HepG2 (cell line): ENCODE results near the gene HSD3B7. TPM values are rescaled to one million over a fixed set of nuclear protein-coding genes. Genes with fewer than 3 reads are reported as not detected.
A peak's percentile ranks its signal among the peaks of the same experiment; 100 is the strongest.

ENCODE experiments used
- BHLHE40 ChIP-seq: IDR thresholded peaks from 2 replicates; pipeline ENCODE4 v1.6.1; 2011; ENCODE audit warnings: low read length, improper control_type of control experiment
- DNMT3B ChIP-seq: conservative IDR thresholded peaks from 2 replicates; pipeline ENCODE4 v1.6.1; 2016; ENCODE audit warnings: missing biosample characterization, control low read depth
- ERF ChIP-seq: IDR thresholded peaks from 2 replicates; pipeline ENCODE4 v1.6.1; 2018; ENCODE audit warnings: missing biosample characterization, missing genetic modification reagents
- FLYWCH1 ChIP-seq: sonication (generic); formaldehyde crosslinking; IDR thresholded peaks from 2 replicates; pipeline ENCODE4 v1.8.1; 2023; ENCODE audit warnings: mild to moderate bottlenecking, missing genetic modification reagents
- KAT2B ChIP-seq: fragments of 150-350 bp; IDR thresholded peaks from 2 replicates; pipeline ENCODE4 v1.6.1; 2014; ENCODE audit warnings: low read depth, low read length, borderline replicate concordance
- MIER2 ChIP-seq: IDR thresholded peaks from 2 replicates; pipeline ENCODE4 v1.6.1; 2016; ENCODE audit warnings: missing biosample characterization, missing genetic modification reagents
- NFKB2 ChIP-seq: sonication (generic); formaldehyde crosslinking; IDR thresholded peaks from 2 replicates; pipeline ENCODE4 v1.4.0; 2020; ENCODE audit warnings: missing genetic modification reagents, borderline replicate concordance
- RELA ChIP-seq: sonication (generic); formaldehyde crosslinking; IDR thresholded peaks from 2 replicates; pipeline ENCODE4 v1.4.0; 2020; ENCODE audit warnings: missing genetic modification reagents
- TCF7L2 ChIP-seq: IDR thresholded peaks from 2 replicates; pipeline ENCODE4 v1.6.1; 2011; ENCODE audit warnings: mild to moderate bottlenecking, low read depth, low read length, moderate library complexity
- ZNF343 ChIP-seq: sonication (generic); formaldehyde crosslinking; IDR thresholded peaks from 2 replicates; pipeline ENCODE4 v1.4.0; 2020; ENCODE audit warnings: mild to moderate bottlenecking, missing genetic modification reagents
- ZNF577 ChIP-seq: sonication (generic); formaldehyde crosslinking; IDR thresholded peaks from 2 replicates; pipeline ENCODE4 v1.4.0; 2020; ENCODE audit warnings: mild to moderate bottlenecking, low read depth, missing genetic modification reagents, borderline replicate concordance
- ZNF674 ChIP-seq: sonication (generic); formaldehyde crosslinking; IDR thresholded peaks from 2 replicates; pipeline ENCODE4 v1.5.0; 2020; ENCODE audit warnings: low read depth, mild to moderate bottlenecking, missing genetic modification reagents
- ZNF747 ChIP-seq: sonication (generic); formaldehyde crosslinking; IDR thresholded peaks from 2 replicates; pipeline ENCODE4 v1.8.1; 2023; ENCODE audit warnings: missing genetic modification reagents, mild to moderate bottlenecking, borderline replicate concordance
- ZNF839 ChIP-seq: sonication (generic); formaldehyde crosslinking; IDR thresholded peaks from 2 replicates; pipeline ENCODE4 v1.4.0; 2020; ENCODE audit warnings: missing genetic modification reagents, mild to moderate bottlenecking, borderline replicate concordance
- polyA plus RNA-seq, 8 experiments: library from polyadenylated mRNA; depleted of rRNA in 3 of 8; stranded (reverse) in 7 of 8; unstranded in 1 of 8; fragments of >200 nt; fragmentation: Illumina TruSeq in 4 of 8; extraction: Trizol in 4 of 8; gene quantifications; 2 replicates each; pipeline versions ENCODE4 v1.2.1 to v1.2.3, GENCODE V29; 2011 to 2016; ENCODE audit warnings: low read depth in 4 of 8, missing spikeins in 1 of 8, mixed read lengths in 1 of 8; ENCODE audit not compliant: insufficient read depth in 1 of 8
- total RNA-seq, 5 experiments: library from RNA; depleted of rRNA; stranded (reverse); fragments of >200 nt; fragmentation: Illumina TruSeq; extraction: Trizol; gene quantifications; 2 replicates each; pipeline ENCODE4 v1.2.3, GENCODE V29; 2016; ENCODE audit warnings: low read depth in 1 of 5
- TF ChIP-seq, protein P1 (sequence below): sonication (generic); formaldehyde crosslinking; IDR thresholded peaks from 2 replicates; pipeline ENCODE4 v1.9.0; 2021; ENCODE audit warnings: missing genetic modification reagents, borderline replicate concordance
- TF ChIP-seq, protein P2 (sequence below): sonication (generic); formaldehyde crosslinking; IDR thresholded peaks from one replicate; pipeline ENCODE4 v1.5.1; 2020; ENCODE audit warnings: mild to moderate bottlenecking, missing genetic modification reagents; ENCODE audit errors: not compliant biosample characterization
- TF ChIP-seq, protein P3 (sequence below): sonication (generic); formaldehyde crosslinking; IDR thresholded peaks from 2 replicates; pipeline ENCODE4 v1.5.0; 2020; ENCODE audit warnings: missing genetic modification reagents

HSD3B7 gene
- total and polyA plus RNA-seq, 2 of the 13 experiments (the other 11 are each of a cell fraction or from before 2014, with no cell fraction given) = 32.9 to 69.7 TPM

DNA sequence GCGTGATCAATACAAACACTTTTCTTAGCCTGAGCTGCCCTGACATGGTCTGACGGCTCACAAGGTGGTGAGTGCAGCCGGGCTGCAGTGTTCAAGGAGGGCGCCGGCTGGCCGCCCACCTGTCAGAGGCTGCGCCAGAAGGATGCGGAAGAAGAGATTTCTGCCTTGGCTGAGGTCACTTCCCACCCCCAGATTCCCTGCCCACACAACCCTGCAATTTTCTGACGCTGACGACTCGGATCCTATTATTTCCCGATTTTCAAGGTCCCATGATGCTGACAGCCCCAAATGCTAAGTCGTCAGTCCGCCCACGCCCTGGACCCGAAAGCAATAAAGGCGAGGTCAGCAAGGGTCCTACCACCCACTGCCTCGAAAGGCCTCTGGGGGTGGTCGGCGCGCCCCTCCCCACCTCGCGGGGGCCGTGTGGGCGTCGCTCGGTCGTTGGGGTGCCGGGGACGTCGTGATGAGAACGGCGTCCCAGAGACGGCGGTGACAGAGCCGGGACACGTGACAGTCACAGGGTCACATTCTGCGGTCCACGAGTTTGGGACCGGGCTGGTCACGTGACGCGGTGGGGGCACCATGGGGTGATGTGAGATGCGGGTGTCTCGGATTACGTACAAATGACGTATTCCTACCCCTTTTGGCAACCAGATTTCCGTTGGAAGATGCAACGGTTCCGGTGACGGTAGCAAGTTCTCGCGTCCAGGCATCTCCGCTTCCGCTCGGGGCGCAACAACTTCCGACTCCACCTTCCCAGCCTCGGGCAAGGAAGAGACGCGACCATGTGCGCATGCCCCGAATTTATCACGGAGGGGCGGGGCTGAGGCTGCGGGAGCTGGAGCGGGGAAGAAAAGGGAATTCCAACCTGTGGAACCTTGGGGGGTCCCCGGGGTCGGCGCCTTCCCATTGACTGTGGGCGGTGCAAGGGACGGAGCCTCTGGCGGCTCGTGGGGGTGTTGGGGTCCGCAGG, 48.0 kb downstream of the HSD3B7 start, which contains the start of gene STX4 (continued):
- TF ChIP-seq ZNF839 (no peak; the same call in 1 of the 2 replicates), ZNF343 (CRISPR knock-in tag) (no peak), ZNF674 (CRISPR knock-in tag) (no peak), RELA (CRISPR knock-in tag) (peak; percentile 63; the same call in 1 of the 2 replicates), MIER2 (CRISPR knock-in tag) (no peak), TCF7L2 (no peak), KAT2B (no peak), FLYWCH1 (CRISPR knock-in tag) (no peak), BHLHE40 (peak; percentile 92), NFKB2 (peak; percentile 85), ERF (CRISPR knock-in tag) (peak; percentile 86; the same call in 1 of the 2 replicates), ZNF747 (peak; percentile 87), DNMT3B (peak; percentile 79; the same call in 1 of the 2 replicates), ZNF577 (CRISPR knock-in tag) (no peak)
- TF ChIP-seq, protein P1, sequence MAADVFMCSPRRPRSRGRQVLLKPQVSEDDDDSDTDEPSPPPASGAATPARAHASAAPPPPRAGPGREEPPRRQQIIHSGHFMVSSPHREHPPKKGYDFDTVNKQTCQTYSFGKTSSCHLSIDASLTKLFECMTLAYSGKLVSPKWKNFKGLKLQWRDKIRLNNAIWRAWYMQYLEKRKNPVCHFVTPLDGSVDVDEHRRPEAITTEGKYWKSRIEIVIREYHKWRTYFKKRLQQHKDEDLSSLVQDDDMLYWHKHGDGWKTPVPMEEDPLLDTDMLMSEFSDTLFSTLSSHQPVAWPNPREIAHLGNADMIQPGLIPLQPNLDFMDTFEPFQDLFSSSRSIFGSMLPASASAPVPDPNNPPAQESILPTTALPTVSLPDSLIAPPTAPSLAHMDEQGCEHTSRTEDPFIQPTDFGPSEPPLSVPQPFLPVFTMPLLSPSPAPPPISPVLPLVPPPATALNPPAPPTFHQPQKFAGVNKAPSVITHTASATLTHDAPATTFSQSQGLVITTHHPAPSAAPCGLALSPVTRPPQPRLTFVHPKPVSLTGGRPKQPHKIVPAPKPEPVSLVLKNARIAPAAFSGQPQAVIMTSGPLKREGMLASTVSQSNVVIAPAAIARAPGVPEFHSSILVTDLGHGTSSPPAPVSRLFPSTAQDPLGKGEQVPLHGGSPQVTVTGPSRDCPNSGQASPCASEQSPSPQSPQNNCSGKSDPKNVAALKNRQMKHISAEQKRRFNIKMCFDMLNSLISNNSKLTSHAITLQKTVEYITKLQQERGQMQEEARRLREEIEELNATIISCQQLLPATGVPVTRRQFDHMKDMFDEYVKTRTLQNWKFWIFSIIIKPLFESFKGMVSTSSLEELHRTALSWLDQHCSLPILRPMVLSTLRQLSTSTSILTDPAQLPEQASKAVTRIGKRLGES (CRISPR knock-in tag) = no peak
- TF ChIP-seq, protein P2, sequence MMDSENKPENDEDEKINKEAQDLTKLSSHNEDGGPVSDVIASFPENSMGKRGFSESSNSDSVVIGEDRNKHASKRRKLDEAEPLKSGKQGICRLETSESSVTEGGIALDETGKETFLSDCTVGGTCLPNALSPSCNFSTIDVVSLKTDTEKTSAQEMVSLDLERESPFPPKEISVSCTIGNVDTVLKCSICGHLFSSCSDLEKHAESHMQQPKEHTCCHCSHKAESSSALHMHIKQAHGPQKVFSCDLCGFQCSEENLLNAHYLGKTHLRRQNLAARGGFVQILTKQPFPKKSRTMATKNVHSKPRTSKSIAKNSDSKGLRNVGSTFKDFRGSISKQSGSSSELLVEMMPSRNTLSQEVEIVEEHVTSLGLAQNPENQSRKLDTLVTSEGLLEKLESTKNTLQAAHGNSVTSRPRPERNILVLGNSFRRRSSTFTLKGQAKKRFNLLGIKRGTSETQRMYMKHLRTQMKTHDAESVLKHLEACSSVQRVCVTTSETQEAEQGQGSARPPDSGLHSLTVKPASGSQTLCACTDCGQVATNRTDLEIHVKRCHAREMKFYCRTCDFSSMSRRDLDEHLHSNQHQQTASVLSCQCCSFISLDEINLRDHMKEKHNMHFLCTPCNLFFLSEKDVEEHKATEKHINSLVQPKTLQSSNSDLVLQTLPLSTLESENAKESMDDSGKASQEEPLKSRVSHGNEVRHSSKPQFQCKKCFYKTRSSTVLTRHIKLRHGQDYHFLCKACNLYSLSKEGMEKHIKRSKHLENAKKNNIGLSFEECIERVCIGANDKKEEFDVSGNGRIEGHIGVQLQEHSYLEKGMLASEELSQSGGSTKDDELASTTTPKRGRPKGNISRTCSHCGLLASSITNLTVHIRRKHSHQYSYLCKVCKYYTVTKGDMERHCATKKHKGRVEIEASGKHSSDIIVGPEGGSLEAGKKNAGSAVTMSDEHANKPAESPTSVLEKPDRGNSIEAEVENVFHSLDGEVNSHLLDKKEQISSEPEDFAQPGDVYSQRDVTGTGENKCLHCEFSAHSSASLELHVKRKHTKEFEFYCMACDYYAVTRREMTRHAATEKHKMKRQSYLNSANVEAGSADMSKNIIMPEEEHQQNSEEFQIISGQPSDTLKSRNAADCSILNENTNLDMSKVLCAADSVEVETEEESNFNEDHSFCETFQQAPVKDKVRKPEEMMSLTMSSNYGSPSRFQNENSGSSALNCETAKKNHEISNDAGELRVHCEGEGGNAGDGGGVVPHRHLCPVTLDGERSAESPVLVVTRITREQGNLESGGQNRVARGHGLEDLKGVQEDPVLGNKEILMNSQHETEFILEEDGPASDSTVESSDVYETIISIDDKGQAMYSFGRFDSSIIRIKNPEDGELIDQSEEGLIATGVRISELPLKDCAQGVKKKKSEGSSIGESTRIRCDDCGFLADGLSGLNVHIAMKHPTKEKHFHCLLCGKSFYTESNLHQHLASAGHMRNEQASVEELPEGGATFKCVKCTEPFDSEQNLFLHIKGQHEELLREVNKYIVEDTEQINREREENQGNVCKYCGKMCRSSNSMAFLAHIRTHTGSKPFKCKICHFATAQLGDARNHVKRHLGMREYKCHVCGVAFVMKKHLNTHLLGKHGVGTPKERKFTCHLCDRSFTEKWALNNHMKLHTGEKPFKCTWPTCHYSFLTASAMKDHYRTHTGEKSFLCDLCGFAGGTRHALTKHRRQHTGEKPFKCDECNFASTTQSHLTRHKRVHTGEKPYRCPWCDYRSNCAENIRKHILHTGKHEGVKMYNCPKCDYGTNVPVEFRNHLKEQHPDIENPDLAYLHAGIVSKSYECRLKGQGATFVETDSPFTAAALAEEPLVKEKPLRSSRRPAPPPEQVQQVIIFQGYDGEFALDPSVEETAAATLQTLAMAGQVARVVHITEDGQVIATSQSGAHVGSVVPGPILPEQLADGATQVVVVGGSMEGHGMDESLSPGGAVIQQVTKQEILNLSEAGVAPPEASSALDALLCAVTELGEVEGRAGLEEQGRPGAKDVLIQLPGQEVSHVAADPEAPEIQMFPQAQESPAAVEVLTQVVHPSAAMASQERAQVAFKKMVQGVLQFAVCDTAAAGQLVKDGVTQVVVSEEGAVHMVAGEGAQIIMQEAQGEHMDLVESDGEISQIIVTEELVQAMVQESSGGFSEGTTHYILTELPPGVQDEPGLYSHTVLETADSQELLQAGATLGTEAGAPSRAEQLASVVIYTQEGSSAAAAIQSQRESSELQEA (CRISPR knock-in tag) = peak; percentile 81
- TF ChIP-seq, protein P3, sequence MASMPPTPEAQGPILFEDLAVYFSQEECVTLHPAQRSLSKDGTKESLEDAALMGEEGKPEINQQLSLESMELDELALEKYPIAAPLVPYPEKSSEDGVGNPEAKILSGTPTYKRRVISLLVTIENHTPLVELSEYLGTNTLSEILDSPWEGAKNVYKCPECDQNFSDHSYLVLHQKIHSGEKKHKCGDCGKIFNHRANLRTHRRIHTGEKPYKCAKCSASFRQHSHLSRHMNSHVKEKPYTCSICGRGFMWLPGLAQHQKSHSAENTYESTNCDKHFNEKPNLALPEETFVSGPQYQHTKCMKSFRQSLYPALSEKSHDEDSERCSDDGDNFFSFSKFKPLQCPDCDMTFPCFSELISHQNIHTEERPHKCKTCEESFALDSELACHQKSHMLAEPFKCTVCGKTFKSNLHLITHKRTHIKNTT (CRISPR knock-in tag) = no peak
